Neural crest cell (in vitro differentiated cells): ENCODE measurements around the gene SCAPER. TPM values are rescaled to one million over a fixed set of nuclear protein-coding genes. Genes with fewer than 3 reads are reported as not detected.

ENCODE experiments used
- DNase-seq: peaks from one replicate; pipeline ENCODE4 v3.0.0; 2021; ENCODE audit warnings: low read depth, mixed read lengths, low spot score
- H3K27ac Mint-ChIP-seq: one replicate; pipeline ENCODE4 v1.8.0; 2021; ENCODE audit warnings: mild to moderate bottlenecking, mixed read lengths; ENCODE audit not compliant: unreplicated experiment
- H3K27me3 Mint-ChIP-seq: 2 replicates; pipeline ENCODE4 v1.8.0; 2021; ENCODE audit warnings: low read depth, mild to moderate bottlenecking, mixed read lengths
- H3K36me3 Mint-ChIP-seq: 2 replicates; pipeline ENCODE4 v1.8.0; 2021; ENCODE audit warnings: low read depth, mild to moderate bottlenecking, mixed read lengths
- H3K4me1 Mint-ChIP-seq: 2 replicates; pipeline ENCODE4 v1.8.0; 2021; ENCODE audit warnings: mixed read lengths
- H3K4me3 Mint-ChIP-seq: one replicate; pipeline ENCODE4 v1.8.0; 2021; ENCODE audit warnings: mild to moderate bottlenecking, mixed read lengths
- H3K9me3 Mint-ChIP-seq: 2 replicates; pipeline ENCODE4 v1.8.0; 2021; ENCODE audit warnings: mixed read lengths
- CTCF ChIP-seq: fragments of 200-600 bp; sonication (generic); conservative IDR thresholded peaks from 2 replicates; pipeline ENCODE4 v1.5.0; 2021; ENCODE audit warnings: antibody characterized with exemption, mild to moderate bottlenecking
- total RNA-seq: library from RNA; stranded (reverse); gene quantifications from 2 replicates; pipeline ENCODE4 v1.2.1, GENCODE V29; 2021

Gene SCAPER
- total RNA-seq, 1 donor from 2014 or later = 15.3 TPM

- no peak for DNase-seq
- no peaks in the 10 kb centered on the region for H3K4me1 Mint-ChIP-seq
- no peak for TF ChIP-seq CTCF
- peaks cover 22% of the 10 kb centered on the region for H3K36me3 Mint-ChIP-seq
- peaks cover 6% of the 10 kb centered on the region for H3K9me3 Mint-ChIP-seq
- H3K27me3 Mint-ChIP-seq = no peaks in the 10 kb centered on the region
- H3K4me3 Mint-ChIP-seq = no peak overlapping the region
- H3K27ac Mint-ChIP-seq = no peak overlapping the region
Observed at GRCh38 chr15:76773234-76773633, 131.9 kb downstream of the SCAPER start.

GRCh38 chr15:76772776-76773175 lies 132.4 kb downstream of the SCAPER start:
- peaks cover 23% of the 10 kb centered on the region for H3K36me3 Mint-ChIP-seq
- no peak overlapping the region for H3K27ac Mint-ChIP-seq
- no peaks in the 10 kb centered on the region for H3K4me1 Mint-ChIP-seq
- TF ChIP-seq CTCF = no peak
- no peak for DNase-seq
- no peaks in the 10 kb centered on the region for H3K27me3 Mint-ChIP-seq
- peaks cover 6% of the 10 kb centered on the region for H3K9me3 Mint-ChIP-seq
- no peak overlapping the region for H3K4me3 Mint-ChIP-seq

GRCh38 chr15:76764004-76764403 lies 141.1 kb downstream of the SCAPER start:
- no peak for DNase-seq
- Mint-ChIP-seq H3K4me1 (no peaks in the 10 kb centered on the region), H3K9me3 (peaks cover 16% of the 10 kb centered on the region), H3K27ac (no peak overlapping the region), H3K4me3 (no peak overlapping the region), H3K36me3 (peaks cover 45% of the 10 kb centered on the region), H3K27me3 (no peaks in the 10 kb centered on the region)
- no peak for TF ChIP-seq CTCF

- peaks cover 45% of the 10 kb centered on the region for H3K36me3 Mint-ChIP-seq
- peaks cover 16% of the 10 kb centered on the region for H3K9me3 Mint-ChIP-seq
Observed at GRCh38 chr15:76763554-76763953, 141.6 kb downstream of the SCAPER start.

GRCh38 chr15:76756381-76756780 lies 148.8 kb downstream of the SCAPER start:
- peaks cover under 1% of the 10 kb centered on the region for H3K9me3 Mint-ChIP-seq
- H3K36me3 Mint-ChIP-seq = peaks cover 19% of the 10 kb centered on the region
- H3K27me3 Mint-ChIP-seq = no peaks in the 10 kb centered on the region
- H3K4me1 Mint-ChIP-seq = no peaks in the 10 kb centered on the region
- no peak for DNase-seq
- no peak overlapping the region for H3K4me3 Mint-ChIP-seq
- no peak for TF ChIP-seq CTCF
- no peak overlapping the region for H3K27ac Mint-ChIP-seq

More at GRCh38 chr15:76763554-76763953, 141.6 kb downstream of the SCAPER start:
- no peak for DNase-seq
- Mint-ChIP-seq H3K27ac (no peak overlapping the region), H3K4me1 (no peaks in the 10 kb centered on the region), H3K4me3 (no peak overlapping the region), H3K27me3 (no peaks in the 10 kb centered on the region)
- TF ChIP-seq CTCF = no peak

GRCh38 chr15:76753771-76754170 lies 151.4 kb downstream of the SCAPER start:
- peaks cover 2% of the 10 kb centered on the region for H3K9me3 Mint-ChIP-seq
- no peaks in the 10 kb centered on the region for H3K4me1 Mint-ChIP-seq
- no peaks in the 10 kb centered on the region for H3K27me3 Mint-ChIP-seq
- H3K4me3 Mint-ChIP-seq = no peak overlapping the region
- peaks cover 23% of the 10 kb centered on the region for H3K36me3 Mint-ChIP-seq
- H3K27ac Mint-ChIP-seq = no peak overlapping the region
- DNase-seq = no peak
- no peak for TF ChIP-seq CTCF
